Measurements from ENCODE around the gene OCEL1. TPM values are rescaled to one million over a fixed set of nuclear protein-coding genes. Genes with fewer than 3 reads are reported as not detected.

The OCEL1 gene
- total RNA-seq, 1 donor from 2014 or later: 10.4 TPM

DNA sequence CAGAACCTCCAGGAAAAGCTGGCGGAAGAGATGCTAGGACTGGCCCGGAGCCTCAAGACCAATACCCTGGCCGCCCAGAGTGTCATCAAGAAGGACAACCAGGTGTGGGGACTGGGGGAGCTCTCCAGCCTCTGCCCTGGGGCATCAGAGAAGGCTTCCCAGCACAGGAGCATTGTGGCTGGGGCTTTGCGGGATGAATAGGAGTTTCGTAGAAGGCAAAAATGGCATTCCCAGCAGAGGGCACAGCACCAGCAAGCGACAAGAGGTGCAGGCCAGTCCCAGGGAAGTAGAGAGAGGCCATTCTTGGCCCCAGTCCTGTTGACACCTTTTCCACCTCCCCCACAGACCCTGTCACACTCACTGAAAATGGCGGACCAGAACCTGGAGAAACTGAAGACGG is 6.7 kb upstream of the OCEL1 start:
- Mint-ChIP-seq H3K4me1 (peaks cover 28% of the 10 kb centered on the region), H3K27me3 (ENCODE audit: low read depth) (peaks cover 3% of the 10 kb centered on the region), H3K9me3 (no peaks in the 10 kb centered on the region), H3K36me3 (ENCODE audit: low read depth) (peaks cover 2% of the 10 kb centered on the region), H3K27ac (ENCODE audit: unreplicated experiment) (no peak overlapping the region), H3K4me3 (peak overlapping the region; percentile 68)
- no peak for DNase-seq (ENCODE audit: low read depth, low spot score)
- TF ChIP-seq CTCF (conservative IDR thresholded peaks at IDR 0.05): no peak

- no peaks in the 10 kb centered on the region for H3K9me3 Mint-ChIP-seq
- H3K4me1 Mint-ChIP-seq: peaks cover 19% of the 10 kb centered on the region
- no peak overlapping the region for H3K27ac Mint-ChIP-seq (ENCODE audit: unreplicated experiment)
- no peak for DNase-seq (ENCODE audit: low read depth, low spot score)
- peak overlapping the region; percentile 47 for H3K4me3 Mint-ChIP-seq
- peaks cover 2% of the 10 kb centered on the region for H3K36me3 Mint-ChIP-seq (ENCODE audit: low read depth)
- peaks cover under 1% of the 10 kb centered on the region for H3K27me3 Mint-ChIP-seq (ENCODE audit: low read depth)
- no peak for TF ChIP-seq CTCF (conservative IDR thresholded peaks at IDR 0.05)
Observed at GRCh38 chr19:17220207-17220758, 5.7 kb upstream of the OCEL1 start.

GRCh38 chr19:17225053-17225452 is 973 bp upstream of the OCEL1 start:
- Mint-ChIP-seq H3K27me3 (ENCODE audit: low read depth) (peaks cover 4% of the 10 kb centered on the region), H3K9me3 (no peaks in the 10 kb centered on the region), H3K4me1 (peaks cover 10% of the 10 kb centered on the region), H3K36me3 (ENCODE audit: low read depth) (no peaks in the 10 kb centered on the region), H3K4me3 (no peak overlapping the region), H3K27ac (ENCODE audit: unreplicated experiment) (no peak overlapping the region)
- DNase-seq (ENCODE audit: low read depth, low spot score): no peak
- TF ChIP-seq CTCF (conservative IDR thresholded peaks at IDR 0.05): no peak

- H3K4me1 Mint-ChIP-seq: peaks cover 5% of the 10 kb centered on the region
- H3K27me3 Mint-ChIP-seq (ENCODE audit: low read depth): peaks cover 4% of the 10 kb centered on the region
- peak overlapping the region; percentile 91 for H3K4me3 Mint-ChIP-seq
- no peak for TF ChIP-seq CTCF (conservative IDR thresholded peaks at IDR 0.05)
- no peak for DNase-seq (ENCODE audit: low read depth, low spot score)
- no peaks in the 10 kb centered on the region for H3K36me3 Mint-ChIP-seq (ENCODE audit: low read depth)
- no peak overlapping the region for H3K27ac Mint-ChIP-seq (ENCODE audit: unreplicated experiment)
- H3K9me3 Mint-ChIP-seq: no peaks in the 10 kb centered on the region
Observed at GRCh38 chr19:17227798-17228367, 1.9 kb downstream of the OCEL1 start.

- Mint-ChIP-seq H3K36me3 (ENCODE audit: low read depth) (no peaks in the 10 kb centered on the region), H3K9me3 (no peaks in the 10 kb centered on the region), H3K4me3 (no peak overlapping the region), H3K27ac (ENCODE audit: unreplicated experiment) (no peak overlapping the region), H3K27me3 (ENCODE audit: low read depth) (peaks cover 4% of the 10 kb centered on the region), H3K4me1 (peaks cover 8% of the 10 kb centered on the region)
- no peak for DNase-seq (ENCODE audit: low read depth, low spot score)
- no peak for TF ChIP-seq CTCF (conservative IDR thresholded peaks at IDR 0.05)
Observed at GRCh38 chr19:17229890-17230289, 3.9 kb downstream of the OCEL1 start.

All from neural crest cell (in vitro differentiated cells).